B cell (primary cell): Measurements from ENCODE around the gene STIM1. TPM values are rescaled to one million over a fixed set of nuclear protein-coding genes. Genes with fewer than 3 reads are reported as not detected.
A peak's percentile ranks its signal among the peaks of the same experiment; 100 is the strongest.

Source experiments
- ATAC-seq: fragments of 200-7000 bp; cut with Tn5 transposase; one replicate; pipeline ENCODE4 v1.10.0; 2021; ENCODE audit warnings: low read depth, mild to moderate bottlenecking, moderate number of reproducible peaks, moderate library complexity
- CTCF ChIA-PET: fragments of 350-600 bp; sonication (Branson Sonifier 250); formaldehyde crosslinking; loops from one replicate; lab custom pipeline; 2021; ENCODE audit warnings: antibody characterized with exemption, inconsistent platforms; lab: Charles Lee
- POLR2A ChIA-PET: fragments of 350-600 bp; sonication (Branson Sonifier 250); formaldehyde crosslinking; loops from one replicate; lab custom pipeline; 2021; ENCODE audit warnings: antibody characterized with exemption; lab: Charles Lee
- DNase-seq: peaks from one replicate; pipeline ENCODE4 v3.0.0; 2013
- H2AFZ ChIP-seq: 2 replicates; pipeline ENCODE4 v1.6.1; 2012; ENCODE audit warnings: mild to moderate bottlenecking, low read depth, low read length; ENCODE audit not compliant: insufficient read depth, poor library complexity, severe bottlenecking
- H3K27ac ChIP-seq, 2 donors: 1 replicate in 1 of 2; 2 replicates in 1 of 2; pipeline ENCODE4 v1.5.1; 2012 to 2013; ENCODE audit warnings: low read length in 2 of 2, mild to moderate bottlenecking in 2 of 2, moderate library complexity in 1 of 2
- H3K27me3 ChIP-seq, 4 experiments: fragments of 200-600 bp in 1 of 4; sonication (generic) in 1 of 4; replicated peaks in 1 of 4; 1 replicate in 2 of 4; 2 replicates in 2 of 4; pipeline versions ENCODE4 v1.6.1 to v1.7.0; 2013 to 2016; ENCODE audit warnings: low read length in 3 of 4, mild to moderate bottlenecking in 2 of 4, mixed read lengths in 1 of 4, moderate library complexity in 1 of 4; ENCODE audit not compliant: insufficient read depth in 4 of 4, control insufficient read depth in 3 of 4; ENCODE audit errors: control extremely low read depth in 1 of 4
- H3K36me3 ChIP-seq, 2 experiments: replicated peaks in 1 of 2; 1 replicate in 1 of 2; 2 replicates in 1 of 2; pipeline versions ENCODE4 v1.6.1 to v1.7.1; 2013; ENCODE audit warnings: low read length in 1 of 2; ENCODE audit not compliant: insufficient read depth in 2 of 2, control insufficient read depth in 1 of 2; ENCODE audit errors: control extremely low read depth in 1 of 2, extremely low read depth in 1 of 2
- H3K4me1 ChIP-seq, 2 donors: fragments of 200-600 bp in 1 of 2; sonication (generic) in 1 of 2; 1 replicate in 1 of 2; 2 replicates in 1 of 2; pipeline versions ENCODE4 v1.5.1 to v1.6.1; 2013 to 2017; ENCODE audit warnings: low read length in 2 of 2; ENCODE audit not compliant: control insufficient read depth in 2 of 2, insufficient read depth in 2 of 2
- H3K4me2 ChIP-seq: replicated peaks from 2 replicates; pipeline ENCODE3; 2012; ENCODE audit warnings: mild to moderate bottlenecking, low read depth, low read length; ENCODE audit not compliant: poor library complexity, severe bottlenecking
- H3K4me3 ChIP-seq, 5 experiments: fragments of 200-600 bp in 1 of 5; sonication (generic) in 1 of 5; 1 replicate in 3 of 5; 2 replicates in 2 of 5; pipeline versions ENCODE4 v1.5.1 to v1.7.0; 2011 to 2016; ENCODE audit warnings: low read length in 4 of 5, mild to moderate bottlenecking in 4 of 5, low read depth in 2 of 5, control low read depth in 1 of 5, moderate library complexity in 1 of 5; ENCODE audit not compliant: insufficient read depth in 1 of 5; ENCODE audit errors: control extremely low read depth in 1 of 5, extremely low read depth in 1 of 5
- H3K79me2 ChIP-seq: fragments of 200-600 bp; sonication (generic); one replicate; pipeline ENCODE4 v1.6.0; 2016; ENCODE audit warnings: low read length; ENCODE audit not compliant: control insufficient read depth, insufficient read depth
- H3K9ac ChIP-seq: fragments of 200-600 bp; sonication (generic); 2 replicates; pipeline ENCODE4 v1.6.1; 2017; ENCODE audit warnings: mild to moderate bottlenecking, low read length, moderate library complexity
- H3K9me3 ChIP-seq, 3 donors: one replicate each; pipeline versions ENCODE4 v1.6.1 to v1.7.1; 2013; ENCODE audit warnings: low read length in 2 of 3; ENCODE audit not compliant: control insufficient read depth in 2 of 3, insufficient read depth in 1 of 3; ENCODE audit errors: control extremely low read depth in 1 of 3
- H4K20me1 ChIP-seq: 2 replicates; pipeline ENCODE4 v1.6.0; 2012; ENCODE audit warnings: mild to moderate bottlenecking, low read length; ENCODE audit not compliant: insufficient read depth, control insufficient read depth, poor library complexity, severe bottlenecking
- H3K27ac Mint-ChIP-seq: one replicate; pipeline ENCODE4 v1.8.0; 2021; ENCODE audit warnings: mixed read lengths
- H3K27me3 Mint-ChIP-seq: one replicate; pipeline ENCODE4 v1.8.0; 2021; ENCODE audit warnings: mixed read lengths
- H3K4me1 Mint-ChIP-seq: one replicate; pipeline ENCODE4 v1.8.0; 2021; ENCODE audit warnings: mixed read lengths
- H3K4me3 Mint-ChIP-seq: one replicate; pipeline ENCODE4 v1.8.0; 2021; ENCODE audit warnings: mixed read lengths
- H3K9me3 Mint-ChIP-seq: one replicate; pipeline ENCODE4 v1.8.0; 2022; ENCODE audit warnings: mixed read lengths; ENCODE audit not compliant: insufficient read depth
- CTCF ChIP-seq: fragments of 200-600 bp; IDR thresholded peaks from one replicate; pipeline ENCODE4 v1.8.0; 2022; ENCODE audit warnings: antibody characterized with exemption, mild to moderate bottlenecking
- EZH2 ChIP-seq: IDR thresholded peaks from 2 replicates; pipeline ENCODE4 v1.6.1; 2012; ENCODE audit warnings: borderline replicate concordance, low read depth, mild to moderate bottlenecking, moderate library complexity, low read length; ENCODE audit not compliant: insufficient read depth, poor library complexity, severe bottlenecking
- WGBS: methylation state at CpG from one replicate; pipeline ENCODE4 v1.1.5; 2013; ENCODE audit warnings: missing lambda C conversion rate; ENCODE audit not compliant: insufficient coverage; 5-methylcytosine and 5-hydroxymethylcytosine counted together
- intact Hi-C: fragments of 100-400 bp; cut with micrococcal nuclease; formaldehyde crosslinking; loops from one replicate; pipeline ENCODE4 v1.10.0; 2022
- polyA plus RNA-seq: library from polyadenylated mRNA; depleted of rRNA; stranded (reverse); fragments of >200 nt; gene quantifications from 2 replicates; pipeline ENCODE4 v1.2.3, GENCODE V29; 2012
- total RNA-seq, 2 donors: library from RNA; stranded (reverse); fragments of 120-200 nt in 1 of 2; gene quantifications; 1 replicate in 1 of 2; 2 replicates in 1 of 2; pipeline versions ENCODE4 v1.2.3 to v1.2.4, GENCODE V29; 2013 to 2022

STIM1 gene
- total and polyA plus RNA-seq, 2 donors (not counting 1 experiment from before 2014, with no cell fraction given), result 59.4 to 76.7 TPM

GRCh38 chr11:3838504-3838903, 17.0 kb upstream of the STIM1 start:
- H3K9me3 ChIP-seq, result no peaks in the 10 kb centered on the region
- no peaks in the 10 kb centered on the region for H3K27me3 ChIP-seq
- H3K4me1 ChIP-seq, result peaks cover 69 to 76% of the 10 kb centered on the region in 2 donors
- intact Hi-C loops, result no loop called here
- Mint-ChIP-seq H3K27me3 (no peaks in the 10 kb centered on the region), H3K4me1 (peaks cover 79% of the 10 kb centered on the region), H3K9me3 (no peaks in the 10 kb centered on the region), H3K27ac (peak overlapping the region; percentile 89), H3K4me3 (peak overlapping the region; percentile 97)
- no peak for TF ChIP-seq CTCF
- TF ChIP-seq EZH2, result no peak
- no peak overlapping the region for H2AFZ ChIP-seq
- peak overlapping the region; percentile 89 to 98 for H3K27ac ChIP-seq
- H3K79me2 ChIP-seq, result peaks cover 72% of the 10 kb centered on the region
- H3K36me3 ChIP-seq, result peaks cover 0 to 6% of the 10 kb centered on the region in 2 experiments
- DNase-seq, result peak; percentile 49
- WGBS, result no CpG with 5 or more reads among the region's 2 CpGs
- CTCF ChIA-PET, result interaction anchor here (0.8 to 28.7 kb wide), 7 partner anchors 10 to 231 kb away, joined by 3 to 819 read pairs (median 33); partner anchors contain the start of genes PGAP2 and STIM1
- POLR2A ChIA-PET, result interaction anchor here (0.6 to 2.7 kb wide), 3 partner anchors 10 to 28 kb away, joined by 3 to 17 read pairs (median 3); partner anchors contain the start of gene STIM1
- H3K4me2 ChIP-seq, result peak overlapping the region; percentile 98
- no peak for ATAC-seq
- H3K4me3 ChIP-seq, result peak overlapping the region; percentile 73 to 97 (median 86)
- H4K20me1 ChIP-seq, result peaks cover 64% of the 10 kb centered on the region
- peak overlapping the region; percentile 88 for H3K9ac ChIP-seq
